ENCODE data around the gene KLF7.

GRCh38 chr2:207129821-207130220 lies 35.9 kb downstream of the KLF7 start:
- TF ChIP-seq CTCF (IDR thresholded peaks at IDR 0.05) (no peak), POLR2A (IDR thresholded peaks at IDR 0.05) (no peak), EP300 (IDR thresholded peaks at IDR 0.05) (no peak)
